ENCODE measurements around the gene HRAS.

- TF ChIP-seq CTCF (IDR thresholded peaks at IDR 0.05) (no peak), EZH2 (IDR thresholded peaks at IDR 0.05; ENCODE audit: borderline replicate concordance, insufficient read depth, low read depth, low read length, poor library complexity, severe bottlenecking) (no peak)
These were observed 32.8 kb downstream of the HRAS start for GRCh38 chr11:502288-503178.

All from B cell (primary cell).